Measurements from ENCODE around the gene RGP1. TPM values are rescaled to one million over a fixed set of nuclear protein-coding genes. Genes with fewer than 3 reads are reported as not detected.

RGP1 gene
- total RNA-seq, 1 experiment from 2014 or later = 13.4 TPM

GRCh38 chr9:35741740-35742139, 7.3 kb upstream of the RGP1 start:
- no peaks in the 10 kb centered on the region for H3K9me2 ChIP-seq (replicated peaks; ENCODE audit: insufficient read depth, low read length)
- H3K4me2 ChIP-seq (ENCODE audit: low read depth, low read length, poor library complexity, severe bottlenecking) = no peak overlapping the region
- H3K79me2 ChIP-seq (ENCODE audit: low read length) = peaks cover 38% of the 10 kb centered on the region
- H3K4me3 ChIP-seq (ENCODE audit: low read length) = no peak overlapping the region
- H3K27me3 ChIP-seq (ENCODE audit: low read length) = no peaks in the 10 kb centered on the region
- H2AFZ ChIP-seq (ENCODE audit: low read length) = no peak overlapping the region
- H4K20me1 ChIP-seq (ENCODE audit: insufficient read depth, low read depth, low read length) = peaks cover 12% of the 10 kb centered on the region
- no peak for DNase-seq
- no peak overlapping the region for H3K9ac ChIP-seq (ENCODE audit: low read length)
- H3K36me3 ChIP-seq (ENCODE audit: insufficient read depth, low read length) = peaks cover 35% of the 10 kb centered on the region
- no peaks in the 10 kb centered on the region for H3K9me3 ChIP-seq (ENCODE audit: low read length)
- H3K27ac ChIP-seq (ENCODE audit: low read length) = no peak overlapping the region
- H3K4me1 ChIP-seq (ENCODE audit: low read length) = peaks cover 15% of the 10 kb centered on the region

GRCh38 chr9:35743452-35743851, 5.6 kb upstream of the RGP1 start:
- Histone ChIP-seq H3K4me1 (ENCODE audit: low read length) (peaks cover 27% of the 10 kb centered on the region), H3K4me3 (ENCODE audit: low read length) (no peak overlapping the region), H2AFZ (ENCODE audit: low read length) (no peak overlapping the region), H3K4me2 (ENCODE audit: low read depth, low read length, poor library complexity, severe bottlenecking) (no peak overlapping the region), H3K36me3 (ENCODE audit: insufficient read depth, low read length) (peaks cover 35% of the 10 kb centered on the region), H3K27me3 (ENCODE audit: low read length) (no peaks in the 10 kb centered on the region), H4K20me1 (ENCODE audit: insufficient read depth, low read depth, low read length) (peaks cover 29% of the 10 kb centered on the region), H3K9ac (ENCODE audit: low read length) (no peak overlapping the region), H3K9me2 (replicated peaks; ENCODE audit: insufficient read depth, low read length) (no peaks in the 10 kb centered on the region), H3K27ac (ENCODE audit: low read length) (no peak overlapping the region), H3K79me2 (ENCODE audit: low read length) (peaks cover 55% of the 10 kb centered on the region), H3K9me3 (ENCODE audit: low read length) (no peaks in the 10 kb centered on the region)
- no peak for DNase-seq

DNA sequence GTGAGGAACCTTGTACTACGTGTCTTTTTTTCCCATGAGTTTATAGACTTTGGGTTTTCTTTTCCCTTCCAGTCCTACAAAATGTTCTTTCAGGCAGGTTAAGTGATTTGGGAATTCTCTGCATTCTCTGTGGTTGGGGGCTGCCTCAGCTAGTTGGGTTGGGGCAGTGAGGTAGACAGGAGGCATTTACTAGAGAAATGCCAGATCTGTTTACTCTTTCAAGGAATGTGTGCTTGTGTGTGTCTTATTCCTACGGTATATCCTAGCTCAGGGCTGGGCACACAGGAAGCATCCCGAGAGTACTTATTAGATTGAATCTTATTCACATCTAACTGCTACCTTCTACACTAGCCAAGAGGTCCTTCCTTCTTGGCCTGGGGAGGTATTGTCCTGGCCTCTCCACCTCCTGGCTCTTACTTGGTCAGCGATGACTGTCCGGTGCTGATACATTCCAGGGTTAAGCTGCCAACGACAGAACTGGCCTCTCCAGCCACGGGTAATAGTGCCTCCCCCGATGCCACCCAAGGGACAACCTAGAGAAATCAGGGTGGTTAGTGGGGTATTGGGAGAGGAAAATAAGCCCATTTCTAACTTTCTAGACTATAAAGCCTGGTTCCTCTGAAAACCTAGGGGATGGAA, 5.1 kb upstream of the RGP1 start:
- Histone ChIP-seq H3K27ac (ENCODE audit: low read length) (no peak overlapping the region), H3K36me3 (ENCODE audit: insufficient read depth, low read length) (peaks cover 35% of the 10 kb centered on the region), H3K27me3 (ENCODE audit: low read length) (no peaks in the 10 kb centered on the region), H3K4me1 (ENCODE audit: low read length) (peaks cover 27% of the 10 kb centered on the region), H4K20me1 (ENCODE audit: insufficient read depth, low read depth, low read length) (peaks cover 31% of the 10 kb centered on the region), H3K9me2 (replicated peaks; ENCODE audit: insufficient read depth, low read length) (no peaks in the 10 kb centered on the region), H3K79me2 (ENCODE audit: low read length) (peaks cover 59% of the 10 kb centered on the region), H3K4me3 (ENCODE audit: low read length) (no peak overlapping the region), H2AFZ (ENCODE audit: low read length) (no peak overlapping the region), H3K9ac (ENCODE audit: low read length) (no peak overlapping the region), H3K4me2 (ENCODE audit: low read depth, low read length, poor library complexity, severe bottlenecking) (no peak overlapping the region), H3K9me3 (ENCODE audit: low read length) (no peaks in the 10 kb centered on the region)
- no peak for DNase-seq

DNA sequence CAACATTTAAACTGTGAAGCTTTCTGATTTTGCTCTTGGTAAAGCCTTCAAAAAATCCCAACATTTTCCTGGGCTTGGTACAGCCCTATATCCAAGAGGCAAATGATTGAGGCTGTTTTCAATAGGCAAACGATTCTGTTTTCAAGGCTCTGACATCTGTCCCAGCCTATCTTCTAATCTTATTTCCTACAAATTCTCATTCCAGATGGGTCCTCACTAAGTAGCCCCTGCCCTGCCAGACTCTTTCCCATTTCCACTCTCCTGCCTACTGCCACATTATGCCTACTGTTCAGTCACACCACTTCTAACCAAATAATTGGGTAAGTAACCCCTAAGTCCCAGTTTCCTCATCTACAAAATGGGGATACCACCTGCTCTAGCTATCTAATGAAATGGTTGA, 3.5 kb upstream of the RGP1 start:
- Histone ChIP-seq H3K9me3 (ENCODE audit: low read length) (no peaks in the 10 kb centered on the region), H3K9ac (ENCODE audit: low read length) (peak overlapping the region; percentile 38; the same call in 1 of the 2 replicates), H3K27ac (ENCODE audit: low read length) (no peak overlapping the region), H4K20me1 (ENCODE audit: insufficient read depth, low read depth, low read length) (peaks cover 31% of the 10 kb centered on the region), H3K4me1 (ENCODE audit: low read length) (peaks cover 37% of the 10 kb centered on the region), H2AFZ (ENCODE audit: low read length) (no peak overlapping the region), H3K27me3 (ENCODE audit: low read length) (no peaks in the 10 kb centered on the region), H3K4me3 (ENCODE audit: low read length) (peak overlapping the region; percentile 87; the same call in 1 of the 2 replicates), H3K79me2 (ENCODE audit: low read length) (peaks cover 70% of the 10 kb centered on the region), H3K36me3 (ENCODE audit: insufficient read depth, low read length) (peaks cover 28% of the 10 kb centered on the region; the same call in 1 of the 2 replicates), H3K9me2 (replicated peaks; ENCODE audit: insufficient read depth, low read length) (no peaks in the 10 kb centered on the region), H3K4me2 (ENCODE audit: low read depth, low read length, poor library complexity, severe bottlenecking) (peak overlapping the region; percentile 92)
- DNase-seq = no peak

DNA sequence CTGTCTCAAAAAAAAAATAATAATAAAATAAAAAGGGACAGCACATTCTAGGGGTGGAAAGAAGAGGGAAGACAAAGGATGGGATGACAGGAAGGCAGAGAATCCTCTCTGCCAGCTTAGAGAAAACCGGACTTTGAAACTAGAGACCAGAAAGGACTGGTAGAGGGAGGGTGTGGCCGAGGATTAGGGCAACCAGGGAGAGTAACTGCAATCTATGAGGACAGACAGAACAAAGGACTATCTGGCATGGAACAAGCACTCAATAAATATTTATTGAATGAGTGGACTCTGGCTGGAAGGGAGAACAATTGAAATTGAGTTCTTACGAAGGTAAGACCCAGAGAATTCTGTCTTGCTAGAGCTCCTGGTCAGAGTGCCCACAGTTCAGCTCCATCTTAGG, 2.5 kb upstream of the RGP1 start:
- Histone ChIP-seq H3K4me2 (ENCODE audit: low read depth, low read length, poor library complexity, severe bottlenecking) (peak overlapping the region; percentile 92), H3K4me1 (ENCODE audit: low read length) (peaks cover 37% of the 10 kb centered on the region), H3K36me3 (ENCODE audit: insufficient read depth, low read length) (peaks cover 28% of the 10 kb centered on the region; the same call in 1 of the 2 replicates), H3K9me3 (ENCODE audit: low read length) (no peaks in the 10 kb centered on the region), H3K9ac (ENCODE audit: low read length) (peak overlapping the region; percentile 88), H3K4me3 (ENCODE audit: low read length) (peak overlapping the region; percentile 87), H3K79me2 (ENCODE audit: low read length) (peaks cover 73% of the 10 kb centered on the region), H3K9me2 (replicated peaks; ENCODE audit: insufficient read depth, low read length) (no peaks in the 10 kb centered on the region), H3K27ac (ENCODE audit: low read length) (no peak overlapping the region), H3K27me3 (ENCODE audit: low read length) (no peaks in the 10 kb centered on the region), H2AFZ (ENCODE audit: low read length) (no peak overlapping the region), H4K20me1 (ENCODE audit: insufficient read depth, low read depth, low read length) (peaks cover 31% of the 10 kb centered on the region)
- no peak for DNase-seq

GRCh38 chr9:35748242-35748857, 737 bp upstream of the RGP1 start:
- Histone ChIP-seq H3K4me2 (ENCODE audit: low read depth, low read length, poor library complexity, severe bottlenecking) (peak overlapping the region; percentile 92), H3K9me2 (replicated peaks; ENCODE audit: insufficient read depth, low read length) (no peaks in the 10 kb centered on the region), H3K27ac (ENCODE audit: low read length) (peak overlapping the region; percentile 43; the same call in 1 of the 2 replicates), H3K9ac (ENCODE audit: low read length) (peak overlapping the region; percentile 88), H4K20me1 (ENCODE audit: insufficient read depth, low read depth, low read length) (peaks cover 31% of the 10 kb centered on the region), H3K79me2 (ENCODE audit: low read length) (peaks cover 68% of the 10 kb centered on the region), H3K9me3 (ENCODE audit: low read length) (no peaks in the 10 kb centered on the region), H3K27me3 (ENCODE audit: low read length) (no peaks in the 10 kb centered on the region), H2AFZ (ENCODE audit: low read length) (no peak overlapping the region), H3K4me3 (ENCODE audit: low read length) (peak overlapping the region; percentile 87), H3K36me3 (ENCODE audit: insufficient read depth, low read length) (peaks cover 21% of the 10 kb centered on the region; the same call in 1 of the 2 replicates), H3K4me1 (ENCODE audit: low read length) (peaks cover 37% of the 10 kb centered on the region)
- DNase-seq = peak; percentile 65

DNA sequence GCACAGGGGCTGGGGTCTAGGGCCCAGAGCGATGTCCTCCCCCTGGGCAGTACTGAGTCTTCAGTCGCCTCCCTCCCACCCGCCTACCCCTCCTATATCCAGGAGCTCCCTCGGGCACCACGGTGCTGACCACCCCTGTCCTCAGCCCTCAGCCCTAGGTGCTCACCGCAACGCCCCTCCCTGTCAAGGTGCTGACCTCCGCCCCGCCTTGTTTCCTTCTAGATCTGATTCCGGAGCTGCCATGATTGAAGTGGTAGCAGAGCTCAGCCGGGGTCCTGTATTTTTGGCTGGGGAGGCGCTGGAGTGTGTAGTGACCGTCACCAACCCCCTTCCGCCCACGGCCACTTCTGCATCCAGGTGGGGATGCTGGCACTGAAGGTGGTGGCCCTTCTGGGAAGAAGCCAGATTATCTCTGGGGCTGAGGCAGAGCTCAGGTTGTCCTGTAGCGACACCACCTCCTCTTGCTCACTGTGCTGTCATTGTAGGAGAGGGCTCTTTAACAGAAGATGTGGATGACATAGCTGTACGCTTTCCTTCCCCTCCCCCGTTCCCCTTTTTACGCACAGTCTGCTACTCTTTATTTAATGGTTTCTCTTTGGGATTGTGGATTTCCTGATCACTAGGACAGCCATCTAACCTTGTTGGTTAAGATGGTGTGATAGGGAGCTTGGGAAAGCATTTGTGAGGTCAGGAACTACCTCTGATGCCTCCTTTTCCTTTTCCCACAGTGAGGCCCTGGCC, 598 bp downstream of the RGP1 start:
- DNase-seq = peak; percentile 76
- Histone ChIP-seq H3K4me2 (ENCODE audit: low read depth, low read length, poor library complexity, severe bottlenecking) (peak overlapping the region; percentile 92), H4K20me1 (ENCODE audit: insufficient read depth, low read depth, low read length) (peaks cover 31% of the 10 kb centered on the region), H3K9me3 (ENCODE audit: low read length) (no peaks in the 10 kb centered on the region), H3K4me1 (ENCODE audit: low read length) (peaks cover 37% of the 10 kb centered on the region), H3K27me3 (ENCODE audit: low read length) (no peaks in the 10 kb centered on the region), H3K4me3 (ENCODE audit: low read length) (peak overlapping the region; percentile 87), H3K79me2 (ENCODE audit: low read length) (peaks cover 55% of the 10 kb centered on the region), H3K9me2 (replicated peaks; ENCODE audit: insufficient read depth, low read length) (no peaks in the 10 kb centered on the region), H2AFZ (ENCODE audit: low read length) (peak overlapping the region; percentile 22; the same call in 1 of the 2 replicates), H3K27ac (ENCODE audit: low read length) (peak overlapping the region; percentile 43; the same call in 1 of the 2 replicates), H3K9ac (ENCODE audit: low read length) (peak overlapping the region; percentile 88), H3K36me3 (ENCODE audit: insufficient read depth, low read length) (peaks cover 7% of the 10 kb centered on the region; the same call in 1 of the 2 replicates)

GRCh38 chr9:35750256-35750531, 1.1 kb downstream of the RGP1 start:
- Histone ChIP-seq H3K9me3 (ENCODE audit: low read length) (no peaks in the 10 kb centered on the region), H3K27ac (ENCODE audit: low read length) (peak overlapping the region; percentile 43; the same call in 1 of the 2 replicates), H3K4me2 (ENCODE audit: low read depth, low read length, poor library complexity, severe bottlenecking) (peak overlapping the region; percentile 92), H3K27me3 (ENCODE audit: low read length) (no peaks in the 10 kb centered on the region), H4K20me1 (ENCODE audit: insufficient read depth, low read depth, low read length) (peaks cover 31% of the 10 kb centered on the region), H2AFZ (ENCODE audit: low read length) (no peak overlapping the region), H3K9ac (ENCODE audit: low read length) (peak overlapping the region; percentile 88), H3K79me2 (ENCODE audit: low read length) (peaks cover 51% of the 10 kb centered on the region), H3K9me2 (replicated peaks; ENCODE audit: insufficient read depth, low read length) (no peaks in the 10 kb centered on the region), H3K36me3 (ENCODE audit: insufficient read depth, low read length) (peaks cover 6% of the 10 kb centered on the region; the same call in 1 of the 2 replicates), H3K4me3 (ENCODE audit: low read length) (peak overlapping the region; percentile 87), H3K4me1 (ENCODE audit: low read length) (peaks cover 38% of the 10 kb centered on the region)
- DNase-seq = no peak
